Brain pericyte (primary cell): Measurements from ENCODE around the gene TEFM.
"Not testable (repeated sequence)": the region's sequence is repeated elsewhere in the genome, so short reads cannot be mapped to it uniquely, and the experiment has no call there.

Source experiments
- DNase-seq: peaks from one replicate; pipeline ENCODE4 v3.0.0-alpha.2; 2012; ENCODE audit warnings: low read depth, low spot score

The TEFM gene

GRCh38 chr17:30906101-30906911, at the start of gene TEFM:
TSS of gene TEFM (minus strand) at chr17:30906238. CDS start at chr17:30906198, 40 bp downstream.
- DNase-seq, result peak; percentile 74

GRCh38 chr17:30954046-30954830, 48.2 kb upstream of the TEFM start:
- no peak for DNase-seq

GRCh38 chr17:30952638-30953393, 46.8 kb upstream of the TEFM start:
- DNase-seq, result no peak

GRCh38 chr17:30950669-30951399, 44.8 kb upstream of the TEFM start:
- DNase-seq, result no peak

- no peak for DNase-seq
Measured at GRCh38 chr17:30950189-30950588, 44.2 kb upstream of the TEFM start.

GRCh38 chr17:30947796-30948195, 41.8 kb upstream of the TEFM start:
- DNase-seq, result no peak

- no peak for DNase-seq
Measured at GRCh38 chr17:30942308-30943079, 36.5 kb upstream of the TEFM start.

- DNase-seq, result no peak
Measured at GRCh38 chr17:30939051-30939689, 33.1 kb upstream of the TEFM start.

GRCh38 chr17:30933966-30934365, 27.9 kb upstream of the TEFM start:
- no peak for DNase-seq

GRCh38 chr17:30931582-30931981, 25.5 kb upstream of the TEFM start:
- DNase-seq, result not testable (repeated sequence)

GRCh38 chr17:30930495-30930894, 24.5 kb upstream of the TEFM start:
- DNase-seq, result no peak

GRCh38 chr17:30929861-30930260, 23.8 kb upstream of the TEFM start:
- not testable (repeated sequence) for DNase-seq

- no peak for DNase-seq
Measured at GRCh38 chr17:30929081-30929633, 23.1 kb upstream of the TEFM start.

GRCh38 chr17:30928584-30928983, 22.5 kb upstream of the TEFM start:
- no peak for DNase-seq

- no peak for DNase-seq
Measured at GRCh38 chr17:30927756-30928155, 21.7 kb upstream of the TEFM start.

GRCh38 chr17:30926516-30926915, 20.5 kb upstream of the TEFM start:
- DNase-seq, result no peak

- no peak for DNase-seq
Measured at GRCh38 chr17:30924341-30924740, 18.3 kb upstream of the TEFM start.

GRCh38 chr17:30922235-30923030, 16.4 kb upstream of the TEFM start:
- DNase-seq, result no peak
